Smooth muscle cell (in vitro differentiated cells): Measurements from ENCODE around the gene RBM38. TPM values are rescaled to one million over a fixed set of nuclear protein-coding genes. Genes with fewer than 3 reads are reported as not detected.

Experiments used
- DNase-seq: peaks from one replicate; lab custom pipeline; 2025; ENCODE audit not compliant: unreplicated experiment; lab: John Stamatoyannopoulos, UW
- H2AFZ ChIP-seq: fragments of 200-600 bp; sonication (generic); 2 replicates; pipeline ENCODE4 v1.6.0; 2016; ENCODE audit warnings: antibody characterized with exemption, low read depth, mild to moderate bottlenecking
- H3F3A ChIP-seq: fragments of 200-600 bp; sonication (generic); 2 replicates; pipeline ENCODE4 v1.6.0; 2017; ENCODE audit warnings: antibody characterized with exemption, low read depth
- H3K27ac ChIP-seq: fragments of 200-600 bp; sonication (generic); 2 replicates; pipeline ENCODE4 v1.5.1; 2016; ENCODE audit warnings: low read depth, mild to moderate bottlenecking
- H3K27me3 ChIP-seq: fragments of 200-600 bp; sonication (generic); 2 replicates; pipeline ENCODE4 v1.6.1; 2016; ENCODE audit warnings: low read depth, mild to moderate bottlenecking
- H3K36me3 ChIP-seq: fragments of 200-600 bp; sonication (generic); 2 replicates; pipeline ENCODE4 v1.5.1; 2016; ENCODE audit warnings: low read depth
- H3K4me1 ChIP-seq: fragments of 200-600 bp; sonication (generic); 2 replicates; pipeline ENCODE4 v1.5.1; 2016; ENCODE audit warnings: low read depth
- H3K4me2 ChIP-seq: fragments of 200-600 bp; sonication (generic); 2 replicates; pipeline ENCODE4 v1.6.0; 2016; ENCODE audit warnings: mild to moderate bottlenecking
- H3K4me3 ChIP-seq: fragments of 200-600 bp; sonication (generic); 2 replicates; pipeline ENCODE4 v1.5.1; 2016; ENCODE audit warnings: mild to moderate bottlenecking
- H3K79me2 ChIP-seq: fragments of 200-600 bp; sonication (generic); 2 replicates; pipeline ENCODE4 v1.6.0; 2016; ENCODE audit warnings: low read depth, mild to moderate bottlenecking
- H3K9ac ChIP-seq: fragments of 200-600 bp; sonication (generic); 2 replicates; pipeline ENCODE4 v1.6.0; 2016; ENCODE audit warnings: low read depth
- H3K9me3 ChIP-seq: fragments of 200-600 bp; sonication (generic); replicated peaks from 2 replicates; pipeline ENCODE4 v1.5.1; 2016; ENCODE audit warnings: low read depth
- H4K20me1 ChIP-seq: fragments of 200-600 bp; sonication (generic); 2 replicates; pipeline ENCODE4 v1.6.0; 2016; ENCODE audit warnings: low read depth
- WGBS: methylation state at CpG from one replicate; pipeline ENCODE4 v1.1.7; 2016; ENCODE audit warnings: low lambda C conversion rate; 5-methylcytosine and 5-hydroxymethylcytosine counted together
- polyA plus RNA-seq: library from polyadenylated mRNA; unstranded; fragments of >200 nt; fragmentation: Nextera tagmentation; extraction: Ambion mirVana; gene quantifications from 2 replicates; pipeline ENCODE4 v1.2.1, GENCODE V29; 2016
- total RNA-seq: library from RNA; depleted of rRNA; stranded (reverse); fragments of >200 nt; gene quantifications from 2 replicates; pipeline ENCODE4 v1.2.3, GENCODE V29; 2014
- TF ChIP-seq, protein P1 (sequence below): fragments of 200-600 bp; sonication (generic); IDR thresholded peaks from 2 replicates; pipeline ENCODE4 v1.5.1; 2017; ENCODE audit warnings: borderline replicate concordance, mild to moderate bottlenecking, antibody characterized with exemption; ENCODE audit not compliant: insufficient read depth, poor library complexity, severe bottlenecking

Gene RBM38
- total and polyA plus RNA-seq, 2 experiments from 2014 or later, result 12.0 to 12.7 TPM

DNA sequence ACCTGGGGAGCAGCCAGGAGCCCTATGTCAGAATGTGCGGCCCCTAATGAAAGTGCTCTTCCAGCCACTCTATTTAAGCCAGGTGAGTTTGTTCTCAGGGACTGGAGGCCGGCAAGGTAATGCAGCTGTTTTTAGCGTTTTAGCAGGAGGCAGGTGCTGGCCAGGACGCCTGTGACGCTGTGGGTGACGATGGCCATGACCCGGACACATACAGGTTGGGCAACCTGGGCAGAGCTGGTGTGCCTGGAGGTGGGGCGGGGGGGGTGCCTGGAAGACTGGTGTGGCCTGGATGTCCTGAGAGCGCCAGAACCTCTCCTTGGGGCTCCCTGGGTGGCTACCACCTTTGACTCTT is 51.7 kb downstream of the RBM38 start:
- H4K20me1 ChIP-seq, result no peaks in the 10 kb centered on the region
- no peaks in the 10 kb centered on the region for H3K9me3 ChIP-seq
- H3K36me3 ChIP-seq, result no peaks in the 10 kb centered on the region
- no peak overlapping the region for H3K4me2 ChIP-seq
- peaks cover 12% of the 10 kb centered on the region for H3K4me1 ChIP-seq
- 91% methylated on average over 9 of the region's 9 CpGs for WGBS
- H3K27me3 ChIP-seq, result no peaks in the 10 kb centered on the region
- no peaks in the 10 kb centered on the region for H3K79me2 ChIP-seq
- DNase-seq, result no peak
- no peak overlapping the region for H2AFZ ChIP-seq
- no peak overlapping the region for H3K9ac ChIP-seq
- no peaks in the 10 kb centered on the region for H3F3A ChIP-seq
- no peak overlapping the region for H3K27ac ChIP-seq
- TF ChIP-seq, protein P1, sequence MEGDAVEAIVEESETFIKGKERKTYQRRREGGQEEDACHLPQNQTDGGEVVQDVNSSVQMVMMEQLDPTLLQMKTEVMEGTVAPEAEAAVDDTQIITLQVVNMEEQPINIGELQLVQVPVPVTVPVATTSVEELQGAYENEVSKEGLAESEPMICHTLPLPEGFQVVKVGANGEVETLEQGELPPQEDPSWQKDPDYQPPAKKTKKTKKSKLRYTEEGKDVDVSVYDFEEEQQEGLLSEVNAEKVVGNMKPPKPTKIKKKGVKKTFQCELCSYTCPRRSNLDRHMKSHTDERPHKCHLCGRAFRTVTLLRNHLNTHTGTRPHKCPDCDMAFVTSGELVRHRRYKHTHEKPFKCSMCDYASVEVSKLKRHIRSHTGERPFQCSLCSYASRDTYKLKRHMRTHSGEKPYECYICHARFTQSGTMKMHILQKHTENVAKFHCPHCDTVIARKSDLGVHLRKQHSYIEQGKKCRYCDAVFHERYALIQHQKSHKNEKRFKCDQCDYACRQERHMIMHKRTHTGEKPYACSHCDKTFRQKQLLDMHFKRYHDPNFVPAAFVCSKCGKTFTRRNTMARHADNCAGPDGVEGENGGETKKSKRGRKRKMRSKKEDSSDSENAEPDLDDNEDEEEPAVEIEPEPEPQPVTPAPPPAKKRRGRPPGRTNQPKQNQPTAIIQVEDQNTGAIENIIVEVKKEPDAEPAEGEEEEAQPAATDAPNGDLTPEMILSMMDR, result no peak
- H3K4me3 ChIP-seq, result no peak overlapping the region

- no peak for DNase-seq
- Histone ChIP-seq H3K79me2 (no peaks in the 10 kb centered on the region), H3K27ac (no peak overlapping the region), H3K4me2 (no peak overlapping the region), H3K9me3 (no peaks in the 10 kb centered on the region), H2AFZ (no peak overlapping the region), H3K9ac (no peak overlapping the region), H4K20me1 (no peaks in the 10 kb centered on the region), H3K27me3 (no peaks in the 10 kb centered on the region), H3K36me3 (no peaks in the 10 kb centered on the region), H3K4me3 (no peak overlapping the region), H3F3A (no peaks in the 10 kb centered on the region), H3K4me1 (peaks cover 12% of the 10 kb centered on the region)
- 79% methylated on average over 18 of the region's 18 CpGs for WGBS
- TF ChIP-seq, protein P1, result no peak
These were observed 52.4 kb downstream of the RBM38 start for GRCh38 chr20:57443349-57444265.

DNA sequence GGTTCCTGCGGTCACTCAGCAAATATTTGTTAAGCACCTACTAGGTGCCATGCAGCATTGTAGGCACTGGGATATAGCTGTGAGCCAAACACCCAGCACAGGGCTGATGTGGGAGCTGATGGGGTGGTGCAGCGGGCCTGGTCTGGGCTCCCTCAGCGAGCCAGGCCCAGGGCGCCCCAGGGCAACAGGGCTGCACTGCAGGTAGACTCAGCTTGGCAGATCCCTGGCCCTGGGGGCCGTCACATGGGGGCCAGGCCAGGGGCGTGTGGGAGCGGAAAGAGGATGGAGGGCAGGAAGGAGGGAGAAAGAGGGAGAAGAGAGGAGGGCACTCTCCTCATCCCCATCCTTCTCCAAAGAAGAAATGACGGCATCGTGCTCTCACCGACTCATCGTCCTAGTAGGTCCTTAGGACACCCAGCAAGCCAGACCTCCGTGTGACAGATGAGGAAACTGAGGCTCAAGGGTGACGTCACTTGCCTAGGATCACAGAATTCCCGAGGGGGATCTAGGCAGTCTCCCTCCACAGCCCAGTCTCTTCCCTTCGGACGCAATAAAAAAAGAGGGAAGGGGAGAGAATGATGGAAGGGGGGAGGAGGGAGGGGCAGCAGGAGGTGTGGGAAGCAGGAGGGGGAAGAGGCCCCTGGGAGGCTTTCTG is 53.3 kb downstream of the RBM38 start:
- no peaks in the 10 kb centered on the region for H3K36me3 ChIP-seq
- peaks cover 12% of the 10 kb centered on the region for H3K4me1 ChIP-seq
- H3K27ac ChIP-seq, result no peak overlapping the region
- H3K9ac ChIP-seq, result no peak overlapping the region
- H3F3A ChIP-seq, result no peaks in the 10 kb centered on the region
- TF ChIP-seq, protein P1, result no peak
- DNase-seq, result no peak
- H3K9me3 ChIP-seq, result no peaks in the 10 kb centered on the region
- no peak overlapping the region for H3K4me3 ChIP-seq
- no peak overlapping the region for H2AFZ ChIP-seq
- whole genome bisulfite sequencing, result 85% methylated on average over 16 of the region's 16 CpGs
- no peaks in the 10 kb centered on the region for H3K79me2 ChIP-seq
- H4K20me1 ChIP-seq, result no peaks in the 10 kb centered on the region
- no peak overlapping the region for H3K4me2 ChIP-seq
- no peaks in the 10 kb centered on the region for H3K27me3 ChIP-seq
